ENCODE data around the gene GJA8.
"Not testable (repeated sequence)": the region's sequence is repeated elsewhere in the genome, so short reads cannot be mapped to it uniquely, and the experiment has no call there.

- TF ChIP-seq, protein P1, sequence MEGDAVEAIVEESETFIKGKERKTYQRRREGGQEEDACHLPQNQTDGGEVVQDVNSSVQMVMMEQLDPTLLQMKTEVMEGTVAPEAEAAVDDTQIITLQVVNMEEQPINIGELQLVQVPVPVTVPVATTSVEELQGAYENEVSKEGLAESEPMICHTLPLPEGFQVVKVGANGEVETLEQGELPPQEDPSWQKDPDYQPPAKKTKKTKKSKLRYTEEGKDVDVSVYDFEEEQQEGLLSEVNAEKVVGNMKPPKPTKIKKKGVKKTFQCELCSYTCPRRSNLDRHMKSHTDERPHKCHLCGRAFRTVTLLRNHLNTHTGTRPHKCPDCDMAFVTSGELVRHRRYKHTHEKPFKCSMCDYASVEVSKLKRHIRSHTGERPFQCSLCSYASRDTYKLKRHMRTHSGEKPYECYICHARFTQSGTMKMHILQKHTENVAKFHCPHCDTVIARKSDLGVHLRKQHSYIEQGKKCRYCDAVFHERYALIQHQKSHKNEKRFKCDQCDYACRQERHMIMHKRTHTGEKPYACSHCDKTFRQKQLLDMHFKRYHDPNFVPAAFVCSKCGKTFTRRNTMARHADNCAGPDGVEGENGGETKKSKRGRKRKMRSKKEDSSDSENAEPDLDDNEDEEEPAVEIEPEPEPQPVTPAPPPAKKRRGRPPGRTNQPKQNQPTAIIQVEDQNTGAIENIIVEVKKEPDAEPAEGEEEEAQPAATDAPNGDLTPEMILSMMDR (IDR thresholded peaks at IDR 0.05): not testable (repeated sequence)
- not testable (repeated sequence) for TF ChIP-seq POLR2A (IDR thresholded peaks at IDR 0.05)
These were observed 37.9 kb downstream of the GJA8 start for GRCh38 chr1:147940456-147940855.
